HAP-1 (cell line): ENCODE data around the gene NAPSA.

Experiments used
- DNase-seq, 2 experiments: peaks; one replicate each; pipeline ENCODE4 v3.0.0-alpha.2; 2016 to 2020; ENCODE audit warnings: low spot score in 2 of 2
- H3K27me3 ChIP-seq: fragments of 250-450 bp; sonication (Bioruptor Pico); 2 replicates; pipeline ENCODE4 v1.5.1; 2020; ENCODE audit warnings: low read depth, mild to moderate bottlenecking, moderate library complexity
- H3K36me3 ChIP-seq: fragments of 250-450 bp; sonication (Bioruptor Pico); replicated peaks from 2 replicates; pipeline ENCODE4 v1.5.1; 2020; ENCODE audit warnings: mild to moderate bottlenecking
- H3K4me1 ChIP-seq: fragments of 250-450 bp; sonication (Bioruptor Pico); 2 replicates; pipeline ENCODE4 v1.5.1; 2020; ENCODE audit warnings: mild to moderate bottlenecking
- H3K4me3 ChIP-seq: fragments of 250-450 bp; sonication (Bioruptor Pico); 2 replicates; pipeline ENCODE4 v1.5.1; 2020; ENCODE audit warnings: mild to moderate bottlenecking, moderate library complexity
- H3K9me3 ChIP-seq: fragments of 250-450 bp; sonication (Bioruptor Pico); 2 replicates; pipeline ENCODE4 v1.5.1; 2020; ENCODE audit warnings: mild to moderate bottlenecking, moderate library complexity
- in situ Hi-C: fragments of 300-500 bp; cut with MboI; formaldehyde crosslinking; loops from 3 replicates; pipeline ENCODE4 v1.14.3; 2020; ENCODE audit warnings: low sequenced_read_pairs, inconsistent platforms, mixed read lengths

NAPSA gene

GRCh38 chr19:50327461-50328223 is 37.8 kb downstream of the NAPSA start:
- no peak for DNase-seq
- in situ Hi-C loops, result no loop called here
- Histone ChIP-seq H3K4me1 (peaks cover 5% of the 10 kb centered on the region), H3K36me3 (no peaks in the 10 kb centered on the region), H3K9me3 (no peaks in the 10 kb centered on the region), H3K27me3 (peaks cover 13% of the 10 kb centered on the region), H3K4me3 (no peak overlapping the region)

- in situ Hi-C loops, result no loop called here
- peaks cover 11% of the 10 kb centered on the region for H3K27me3 ChIP-seq
- no peaks in the 10 kb centered on the region for H3K9me3 ChIP-seq
- no peak overlapping the region for H3K4me3 ChIP-seq
- H3K36me3 ChIP-seq, result no peaks in the 10 kb centered on the region
- H3K4me1 ChIP-seq, result peaks cover 5% of the 10 kb centered on the region
- DNase-seq, result no peak
Observed at GRCh38 chr19:50327013-50327412, 38.4 kb downstream of the NAPSA start.

GRCh38 chr19:50326101-50326664 is 39.3 kb downstream of the NAPSA start:
- H3K4me3 ChIP-seq, result no peak overlapping the region
- in situ Hi-C loops, result no loop called here
- DNase-seq, result no peak
- H3K9me3 ChIP-seq, result no peaks in the 10 kb centered on the region
- H3K4me1 ChIP-seq, result peaks cover 5% of the 10 kb centered on the region
- H3K27me3 ChIP-seq, result peaks cover 6% of the 10 kb centered on the region; the same call in 1 of the 2 replicates
- H3K36me3 ChIP-seq, result no peaks in the 10 kb centered on the region

GRCh38 chr19:50325310-50326100 is 39.9 kb downstream of the NAPSA start:
- Histone ChIP-seq H3K9me3 (no peaks in the 10 kb centered on the region), H3K4me3 (no peak overlapping the region), H3K27me3 (peaks cover 6% of the 10 kb centered on the region; the same call in 1 of the 2 replicates), H3K36me3 (no peaks in the 10 kb centered on the region), H3K4me1 (peaks cover 5% of the 10 kb centered on the region)
- peak; percentile 50 to 77 for DNase-seq
- in situ Hi-C loops, result no loop called here

GRCh38 chr19:50324331-50324730 is 41.1 kb downstream of the NAPSA start:
- in situ Hi-C loops, result no loop called here
- H3K27me3 ChIP-seq, result peaks cover 8% of the 10 kb centered on the region

GRCh38 chr19:50323782-50324133 is 41.7 kb downstream of the NAPSA start:
- Histone ChIP-seq H3K9me3 (no peaks in the 10 kb centered on the region), H3K36me3 (no peaks in the 10 kb centered on the region), H3K27me3 (peaks cover 12% of the 10 kb centered on the region), H3K4me1 (no peaks in the 10 kb centered on the region), H3K4me3 (no peak overlapping the region)
- no peak for DNase-seq
- in situ Hi-C loops, result no loop called here

More at GRCh38 chr19:50324331-50324730, 41.1 kb downstream of the NAPSA start:
- H3K9me3 ChIP-seq, result no peaks in the 10 kb centered on the region
- no peak overlapping the region for H3K4me3 ChIP-seq
- H3K4me1 ChIP-seq, result no peaks in the 10 kb centered on the region
- H3K36me3 ChIP-seq, result no peaks in the 10 kb centered on the region
- DNase-seq, result no peak

GRCh38 chr19:50322931-50323781 is 42.3 kb downstream of the NAPSA start:
- in situ Hi-C loops, result no loop called here
- no peaks in the 10 kb centered on the region for H3K9me3 ChIP-seq
- H3K4me1 ChIP-seq, result no peaks in the 10 kb centered on the region
- H3K36me3 ChIP-seq, result no peaks in the 10 kb centered on the region
- H3K4me3 ChIP-seq, result no peak overlapping the region
- H3K27me3 ChIP-seq, result peaks cover 12% of the 10 kb centered on the region
- no peak for DNase-seq

GRCh38 chr19:50322234-50322633 is 43.2 kb downstream of the NAPSA start:
- Histone ChIP-seq H3K9me3 (no peaks in the 10 kb centered on the region), H3K4me1 (no peaks in the 10 kb centered on the region), H3K36me3 (no peaks in the 10 kb centered on the region), H3K4me3 (no peak overlapping the region), H3K27me3 (peaks cover 6% of the 10 kb centered on the region)
- in situ Hi-C loops, result no loop called here
- DNase-seq, result no peak

- in situ Hi-C loops, result no loop called here
- DNase-seq, result no peak
Observed at GRCh38 chr19:50321831-50322230, 43.6 kb downstream of the NAPSA start.

GRCh38 chr19:50320596-50320995 is 44.8 kb downstream of the NAPSA start:
- no peak overlapping the region for H3K4me3 ChIP-seq
- no peaks in the 10 kb centered on the region for H3K36me3 ChIP-seq
- in situ Hi-C loops, result no loop called here
- DNase-seq, result no peak
- no peaks in the 10 kb centered on the region for H3K9me3 ChIP-seq
- H3K27me3 ChIP-seq, result peaks cover 16% of the 10 kb centered on the region
- H3K4me1 ChIP-seq, result no peaks in the 10 kb centered on the region

More at GRCh38 chr19:50321831-50322230, 43.6 kb downstream of the NAPSA start:
- Histone ChIP-seq H3K27me3 (peaks cover 6% of the 10 kb centered on the region), H3K36me3 (no peaks in the 10 kb centered on the region), H3K4me1 (no peaks in the 10 kb centered on the region), H3K9me3 (no peaks in the 10 kb centered on the region), H3K4me3 (no peak overlapping the region)

- in situ Hi-C loops, result no loop called here
- H3K9me3 ChIP-seq, result no peaks in the 10 kb centered on the region
- no peak overlapping the region for H3K4me3 ChIP-seq
- peaks cover 19% of the 10 kb centered on the region for H3K27me3 ChIP-seq
- no peaks in the 10 kb centered on the region for H3K4me1 ChIP-seq
- no peaks in the 10 kb centered on the region for H3K36me3 ChIP-seq
- no peak for DNase-seq
Observed at GRCh38 chr19:50320051-50320450, 45.4 kb downstream of the NAPSA start.

- Histone ChIP-seq H3K9me3 (no peaks in the 10 kb centered on the region), H3K27me3 (peaks cover 27% of the 10 kb centered on the region), H3K36me3 (no peaks in the 10 kb centered on the region), H3K4me3 (no peak overlapping the region), H3K4me1 (no peaks in the 10 kb centered on the region)
- in situ Hi-C loops, result no loop called here
- no peak for DNase-seq
Observed at GRCh38 chr19:50319156-50319555, 46.3 kb downstream of the NAPSA start.

GRCh38 chr19:50318438-50318837 is 47.0 kb downstream of the NAPSA start:
- no peaks in the 10 kb centered on the region for H3K9me3 ChIP-seq
- no peak for DNase-seq
- in situ Hi-C loops, result no loop called here
- H3K27me3 ChIP-seq, result peaks cover 33% of the 10 kb centered on the region
- H3K36me3 ChIP-seq, result no peaks in the 10 kb centered on the region
- H3K4me3 ChIP-seq, result no peak overlapping the region
- no peaks in the 10 kb centered on the region for H3K4me1 ChIP-seq
